ENCODE data around the gene C11orf21.

DNA sequence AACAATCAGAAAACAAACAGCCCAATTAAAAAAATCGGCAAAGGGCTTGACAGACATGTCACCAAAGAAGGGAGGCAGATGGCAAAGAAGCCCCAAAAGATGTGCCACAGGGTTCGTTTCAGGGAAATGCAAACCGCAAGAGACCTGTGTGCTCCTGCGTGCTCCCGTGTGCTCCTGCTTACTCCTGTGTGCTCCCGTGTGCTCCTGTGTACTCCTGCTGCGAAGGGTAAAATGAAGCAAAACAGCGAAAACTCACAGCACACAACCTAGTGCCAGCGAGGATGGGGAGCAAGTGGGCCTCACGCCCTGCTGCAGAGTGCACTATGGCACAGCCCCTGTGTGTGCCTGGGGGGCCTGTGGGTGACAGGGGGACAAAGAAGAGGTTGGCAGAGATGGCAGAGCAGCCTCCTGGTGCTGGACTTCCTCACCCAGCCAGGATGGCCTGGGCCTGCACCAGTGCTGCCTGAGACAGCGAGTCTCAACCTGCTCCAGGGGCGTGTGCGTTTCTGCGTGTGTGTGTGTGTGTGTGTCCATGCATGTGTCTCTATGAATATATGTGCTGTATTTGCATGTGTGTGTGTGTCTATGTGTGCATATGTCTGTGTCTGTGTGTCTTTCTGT is 45.3 kb downstream of the C11orf21 start:
- TF ChIP-seq, protein P1, sequence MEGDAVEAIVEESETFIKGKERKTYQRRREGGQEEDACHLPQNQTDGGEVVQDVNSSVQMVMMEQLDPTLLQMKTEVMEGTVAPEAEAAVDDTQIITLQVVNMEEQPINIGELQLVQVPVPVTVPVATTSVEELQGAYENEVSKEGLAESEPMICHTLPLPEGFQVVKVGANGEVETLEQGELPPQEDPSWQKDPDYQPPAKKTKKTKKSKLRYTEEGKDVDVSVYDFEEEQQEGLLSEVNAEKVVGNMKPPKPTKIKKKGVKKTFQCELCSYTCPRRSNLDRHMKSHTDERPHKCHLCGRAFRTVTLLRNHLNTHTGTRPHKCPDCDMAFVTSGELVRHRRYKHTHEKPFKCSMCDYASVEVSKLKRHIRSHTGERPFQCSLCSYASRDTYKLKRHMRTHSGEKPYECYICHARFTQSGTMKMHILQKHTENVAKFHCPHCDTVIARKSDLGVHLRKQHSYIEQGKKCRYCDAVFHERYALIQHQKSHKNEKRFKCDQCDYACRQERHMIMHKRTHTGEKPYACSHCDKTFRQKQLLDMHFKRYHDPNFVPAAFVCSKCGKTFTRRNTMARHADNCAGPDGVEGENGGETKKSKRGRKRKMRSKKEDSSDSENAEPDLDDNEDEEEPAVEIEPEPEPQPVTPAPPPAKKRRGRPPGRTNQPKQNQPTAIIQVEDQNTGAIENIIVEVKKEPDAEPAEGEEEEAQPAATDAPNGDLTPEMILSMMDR (IDR thresholded peaks at IDR 0.05; ENCODE audit: low read depth, low read length, poor library complexity, severe bottlenecking) = no peak
- TF ChIP-seq EZH2phosphoT487 (IDR thresholded peaks at IDR 0.05; ENCODE audit: borderline replicate concordance, low read length) = no peak
